BLaER1 treated with 17β-estradiol and CSF1 and Interleukin-3, amounts not matched to agents 10 nM and 100 nM (cell line): ENCODE results near the gene GCC1.
"Not testable (repeated sequence)": the region's sequence is repeated elsewhere in the genome, so short reads cannot be mapped to it uniquely, and the experiment has no call there.

Experiments
- H3K27ac ChIP-seq, 11 experiments: shearing (Covaris generic); formaldehyde crosslinking; 2 replicates each; pipeline ENCODE4 v1.8.1; 2022
- H3K27me3 ChIP-seq, 11 experiments: shearing (Covaris generic); formaldehyde crosslinking; 2 replicates each; pipeline ENCODE4 v1.8.1; 2022
- H3K36me3 ChIP-seq, 11 experiments: shearing (Covaris generic); formaldehyde crosslinking; 2 replicates each; pipeline ENCODE4 v1.8.1; 2022
- H3K4me1 ChIP-seq, 10 experiments: shearing (Covaris generic); formaldehyde crosslinking; 2 replicates each; pipeline ENCODE4 v1.8.1; 2022
- H3K4me2 ChIP-seq, 11 experiments: shearing (Covaris generic); formaldehyde crosslinking; 2 replicates each; pipeline ENCODE4 v1.8.1; 2022
- H3K4me3 ChIP-seq, 10 experiments: shearing (Covaris generic); formaldehyde crosslinking; 2 replicates each; pipeline ENCODE4 v1.8.1; 2022
- H3K9ac ChIP-seq, 11 experiments: shearing (Covaris generic); formaldehyde crosslinking; 2 replicates each; pipeline ENCODE4 v1.8.1; 2022
- H3K9me3 ChIP-seq, 11 experiments: shearing (Covaris generic); formaldehyde crosslinking; replicated peaks in 1 of 11; 2 replicates each; pipeline ENCODE4 v1.8.1; 2022
- H4K20me1 ChIP-seq, 11 experiments: shearing (Covaris generic); formaldehyde crosslinking; 2 replicates each; pipeline ENCODE4 v1.8.1; 2022
- Cebpa-rat ChIP-seq, 11 experiments: shearing (Covaris generic); IDR thresholded peaks; 2 replicates each; pipeline ENCODE4 v1.8.1; 2022

Gene GCC1

GRCh38 chr7:127566242-127566641, 19.2 kb downstream of the GCC1 start:
- no peak overlapping the region for H3K4me2 ChIP-seq
- peaks cover 0 to 22% (median 8%) of the 10 kb centered on the region in 11 experiments; a peak in 14 of 22 replicates for H3K9me3 ChIP-seq
- no peaks in the 10 kb centered on the region for H4K20me1 ChIP-seq
- no peaks in the 10 kb centered on the region for H3K27me3 ChIP-seq
- TF ChIP-seq Cebpa-rat (IDR thresholded peaks at IDR 0.05), result no peak
- peaks cover 0 to 7% (median 0%) of the 10 kb centered on the region in 11 experiments; a peak in 2 of 22 replicates for H3K36me3 ChIP-seq
- no peak overlapping the region for H3K9ac ChIP-seq
- no peak overlapping the region for H3K4me3 ChIP-seq
- no peaks in the 10 kb centered on the region for H3K4me1 ChIP-seq
- no peak overlapping the region for H3K27ac ChIP-seq

GRCh38 chr7:127557803-127558202, 27.6 kb downstream of the GCC1 start:
- Histone ChIP-seq H3K9me3 (peaks cover 0 to 4% (median 0%) of the 10 kb centered on the region in 11 experiments; a peak in 5 of 22 replicates), H3K4me3 (no peak overlapping the region), H3K4me1 (no peaks in the 10 kb centered on the region), H3K4me2 (no peak overlapping the region), H3K27ac (no peak overlapping the region), H4K20me1 (no peaks in the 10 kb centered on the region), H3K27me3 (no peaks in the 10 kb centered on the region), H3K36me3 (no peaks in the 10 kb centered on the region), H3K9ac (no peak overlapping the region)
- no peak for TF ChIP-seq Cebpa-rat (IDR thresholded peaks at IDR 0.05)

GRCh38 chr7:127556404-127556803, 29.0 kb downstream of the GCC1 start:
- H3K36me3 ChIP-seq, result no peaks in the 10 kb centered on the region
- H3K4me1 ChIP-seq, result no peaks in the 10 kb centered on the region
- H3K27me3 ChIP-seq, result no peaks in the 10 kb centered on the region
- no peak overlapping the region for H3K4me3 ChIP-seq
- H3K9me3 ChIP-seq, result peaks cover 0 to 4% (median 0%) of the 10 kb centered on the region in 11 experiments; a peak in 3 of 22 replicates
- no peaks in the 10 kb centered on the region for H4K20me1 ChIP-seq
- no peak overlapping the region for H3K27ac ChIP-seq
- H3K4me2 ChIP-seq, result no peak overlapping the region
- no peak overlapping the region for H3K9ac ChIP-seq
- peak in 1 of 11 experiments; percentile 25; a peak in 1 of 22 replicates for TF ChIP-seq Cebpa-rat (IDR thresholded peaks at IDR 0.05)

- Histone ChIP-seq H3K9me3 (peaks cover 5 to 12% (median 6%) of the 10 kb centered on the region in 11 experiments; a peak in 20 of 22 replicates), H4K20me1 (no peaks in the 10 kb centered on the region), H3K4me2 (no peak overlapping the region), H3K4me3 (no peak overlapping the region), H3K9ac (no peak overlapping the region), H3K36me3 (no peaks in the 10 kb centered on the region), H3K27me3 (no peaks in the 10 kb centered on the region), H3K27ac (no peak overlapping the region), H3K4me1 (no peaks in the 10 kb centered on the region)
- TF ChIP-seq Cebpa-rat (IDR thresholded peaks at IDR 0.05), result no peak
Observed at GRCh38 chr7:127551941-127552340, 33.5 kb downstream of the GCC1 start.

DNA sequence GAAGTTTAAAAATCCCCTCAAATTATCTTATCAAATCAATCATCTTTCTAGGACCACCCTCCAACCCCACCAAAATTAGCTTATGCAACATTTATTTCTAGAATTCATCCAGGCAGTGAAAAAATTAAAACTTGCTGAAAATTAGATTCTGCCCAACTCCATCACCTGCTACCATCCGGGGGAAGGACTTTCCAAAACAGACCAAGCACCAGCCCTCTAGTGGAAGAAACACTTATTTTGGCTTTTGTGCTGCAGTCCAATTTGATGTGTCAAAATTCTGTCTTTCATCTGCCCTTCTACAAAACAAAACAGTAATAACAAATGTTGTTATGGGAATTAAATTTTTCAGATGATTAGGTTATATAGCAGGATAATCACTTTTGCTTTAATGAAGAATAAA, 35.1 kb downstream of the GCC1 start:
- H3K4me2 ChIP-seq, result no peak overlapping the region
- H3K4me3 ChIP-seq, result no peak overlapping the region
- peaks cover 0 to 7% (median 0%) of the 10 kb centered on the region in 11 experiments; a peak in 2 of 22 replicates for H3K36me3 ChIP-seq
- H4K20me1 ChIP-seq, result no peaks in the 10 kb centered on the region
- no peaks in the 10 kb centered on the region for H3K4me1 ChIP-seq
- no peak overlapping the region for H3K27ac ChIP-seq
- H3K9ac ChIP-seq, result no peak overlapping the region
- TF ChIP-seq Cebpa-rat (IDR thresholded peaks at IDR 0.05), result no peak
- peaks cover 22 to 29% (median 23%) of the 10 kb centered on the region in 11 experiments for H3K9me3 ChIP-seq
- no peaks in the 10 kb centered on the region for H3K27me3 ChIP-seq

DNA sequence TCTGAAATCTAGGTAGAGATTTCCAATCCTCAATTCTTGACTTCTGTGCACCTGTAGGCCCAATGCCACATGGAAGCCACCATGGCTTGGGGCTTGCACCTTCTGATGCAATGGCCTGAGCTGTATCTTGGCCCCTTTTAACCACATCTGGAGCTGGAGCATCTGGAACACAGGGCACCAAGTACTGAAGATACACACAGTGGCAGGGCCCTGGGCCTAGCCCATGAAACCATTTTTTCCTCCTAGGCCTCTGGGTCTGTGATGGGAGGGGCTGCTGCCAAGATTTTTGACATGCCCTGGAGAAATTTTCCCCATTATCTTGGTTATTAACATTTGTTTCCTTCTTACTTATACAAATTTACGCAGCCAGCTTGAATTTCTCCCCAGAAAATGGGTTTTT, 39.1 kb downstream of the GCC1 start:
- Histone ChIP-seq H3K9me3 (peaks cover 25 to 36% (median 31%) of the 10 kb centered on the region in 11 experiments), H4K20me1 (no peaks in the 10 kb centered on the region), H3K4me2 (no peak overlapping the region), H3K27ac (no peak overlapping the region), H3K4me3 (no peak overlapping the region), H3K9ac (no peak overlapping the region), H3K36me3 (peaks cover 0 to 7% (median 0%) of the 10 kb centered on the region in 11 experiments; a peak in 2 of 22 replicates), H3K27me3 (no peaks in the 10 kb centered on the region), H3K4me1 (no peaks in the 10 kb centered on the region)
- TF ChIP-seq Cebpa-rat (IDR thresholded peaks at IDR 0.05), result no peak

DNA sequence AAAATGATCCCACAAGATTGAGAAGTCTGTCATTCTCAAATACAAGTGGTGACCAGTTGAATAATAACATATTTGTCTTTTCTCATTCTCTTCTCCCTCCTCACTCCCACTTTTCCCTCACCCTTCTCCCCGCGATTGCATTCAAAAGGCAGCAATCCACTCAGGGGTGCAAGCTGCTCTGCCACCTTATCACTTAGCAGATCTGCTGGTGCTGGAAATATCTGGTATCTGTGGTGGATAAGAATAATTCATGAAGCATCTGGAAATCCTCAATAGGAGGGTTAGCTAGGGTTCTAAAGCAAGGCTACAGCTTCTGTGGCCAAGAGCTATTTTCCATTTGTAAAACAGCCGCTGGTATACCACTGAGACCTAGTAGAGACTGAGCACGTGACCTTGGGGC, 43.8 kb downstream of the GCC1 start:
- no peak overlapping the region for H3K9ac ChIP-seq
- no peaks in the 10 kb centered on the region for H4K20me1 ChIP-seq
- H3K9me3 ChIP-seq, result peaks cover 16 to 29% (median 22%) of the 10 kb centered on the region in 11 experiments
- no peak overlapping the region for H3K4me3 ChIP-seq
- H3K4me1 ChIP-seq, result no peaks in the 10 kb centered on the region
- H3K27me3 ChIP-seq, result no peaks in the 10 kb centered on the region
- no peak overlapping the region for H3K4me2 ChIP-seq
- no peak for TF ChIP-seq Cebpa-rat (IDR thresholded peaks at IDR 0.05)
- peaks cover 0 to 7% (median 0%) of the 10 kb centered on the region in 11 experiments; a peak in 2 of 22 replicates for H3K36me3 ChIP-seq
- H3K27ac ChIP-seq, result no peak overlapping the region

DNA sequence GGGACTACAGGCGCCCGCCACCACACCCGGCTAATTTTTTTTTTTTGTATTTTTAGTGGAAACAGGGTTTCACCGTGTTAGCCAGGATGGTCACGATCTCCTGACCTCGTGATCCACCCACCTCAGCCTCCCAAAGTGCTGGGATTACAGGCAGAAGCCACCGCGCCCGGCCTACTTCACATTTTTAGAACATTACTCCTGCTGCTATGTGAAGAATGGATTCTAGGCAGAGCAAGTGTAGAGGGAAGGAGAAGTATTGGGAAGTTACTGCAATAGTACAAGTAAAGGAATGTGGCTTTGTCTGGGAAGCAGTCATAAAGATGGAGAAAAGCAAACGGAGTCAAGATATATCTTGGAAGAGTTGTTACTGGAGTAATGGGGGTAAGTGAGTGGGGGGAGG, 44.9 kb downstream of the GCC1 start:
- H3K4me2 ChIP-seq, H3K4me1 ChIP-seq, H4K20me1 ChIP-seq, H3K36me3 ChIP-seq, H3K9ac ChIP-seq, H3K4me3 ChIP-seq, H3K27ac ChIP-seq, H3K27me3 ChIP-seq: not testable (repeated sequence)
- H3K9me3 ChIP-seq, result peaks cover 6 to 18% (median 11%) of the 10 kb centered on the region in 11 experiments

DNA sequence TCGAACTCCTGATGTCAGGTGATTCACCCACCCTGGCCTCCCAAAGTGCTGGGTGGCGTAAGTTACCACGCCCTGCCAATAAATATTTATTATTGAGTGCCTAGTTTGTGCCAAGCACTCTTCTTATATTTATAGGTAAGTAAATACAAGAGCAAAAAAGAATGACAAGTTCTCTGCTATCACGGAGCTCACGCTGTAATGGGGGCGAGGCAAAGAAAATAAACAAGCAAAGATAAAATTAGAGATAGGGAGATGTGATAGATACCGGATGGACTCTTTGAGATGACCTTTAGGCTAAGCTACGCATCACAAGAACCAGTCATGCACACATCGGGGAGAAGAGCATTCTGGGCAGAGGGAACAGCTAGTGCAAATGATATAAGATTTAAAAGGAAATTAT, 46.3 kb downstream of the GCC1 start:
- Histone ChIP-seq H3K4me3 (no peak overlapping the region), H3K27me3 (no peaks in the 10 kb centered on the region), H3K4me2 (no peak overlapping the region), H3K9me3 (peaks cover 0 to 8% (median 0%) of the 10 kb centered on the region in 11 experiments; a peak in 3 of 22 replicates), H4K20me1 (no peaks in the 10 kb centered on the region), H3K4me1 (no peaks in the 10 kb centered on the region), H3K27ac (no peak overlapping the region), H3K36me3 (no peaks in the 10 kb centered on the region), H3K9ac (no peak overlapping the region)
- TF ChIP-seq Cebpa-rat (IDR thresholded peaks at IDR 0.05), result no peak

DNA sequence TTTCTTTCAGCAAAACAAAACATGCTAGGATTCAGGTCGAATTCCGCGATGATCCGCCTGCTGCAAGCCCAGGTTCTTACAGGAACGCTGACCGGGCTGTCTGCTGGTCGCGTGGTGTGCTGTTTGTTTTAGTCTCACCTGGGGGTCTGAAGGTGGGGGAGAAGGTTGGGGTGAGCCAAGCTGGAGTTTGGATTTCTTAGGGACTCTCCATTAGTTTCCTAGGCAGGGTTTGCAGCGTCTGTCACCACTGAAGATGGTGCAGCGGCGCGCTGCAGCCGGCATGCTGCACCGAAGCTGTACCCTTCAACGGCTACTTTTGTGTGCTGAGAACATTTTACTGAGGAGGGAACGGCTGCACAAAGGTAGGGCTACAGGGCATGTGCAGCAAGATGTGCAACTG, 48.7 kb downstream of the GCC1 start:
- no peak for TF ChIP-seq Cebpa-rat (IDR thresholded peaks at IDR 0.05)
- Histone ChIP-seq H3K4me3 (no peak overlapping the region), H3K27me3 (no peaks in the 10 kb centered on the region), H3K9me3 (peaks cover 0 to 7% (median 0%) of the 10 kb centered on the region in 11 experiments; a peak in 3 of 22 replicates), H3K36me3 (no peaks in the 10 kb centered on the region), H3K4me2 (no peak overlapping the region), H4K20me1 (no peaks in the 10 kb centered on the region), H3K9ac (no peak overlapping the region), H3K27ac (no peak overlapping the region), H3K4me1 (no peaks in the 10 kb centered on the region)
